Glutamatergic neuron (in vitro differentiated cells): ENCODE results near the gene ACTR8. TPM values are rescaled to one million over a fixed set of nuclear protein-coding genes. Genes with fewer than 3 reads are reported as not detected.

Experiments
- DNase-seq: peaks from one replicate; pipeline ENCODE4 v3.0.0; 2022
- H3K27ac Mint-ChIP-seq: one replicate; pipeline ENCODE4 v1.8.0; 2020; ENCODE audit warnings: mild to moderate bottlenecking, mixed read lengths, inconsistent platforms; ENCODE audit not compliant: unreplicated experiment
- H3K27me3 Mint-ChIP-seq: one replicate; pipeline ENCODE4 v1.8.0; 2020; ENCODE audit warnings: mild to moderate bottlenecking, moderate library complexity, mixed read lengths, inconsistent platforms; ENCODE audit not compliant: unreplicated experiment
- H3K36me3 Mint-ChIP-seq: one replicate; pipeline ENCODE4 v1.8.0; 2020; ENCODE audit warnings: mild to moderate bottlenecking, mixed read lengths, inconsistent platforms; ENCODE audit not compliant: unreplicated experiment
- H3K4me1 Mint-ChIP-seq: one replicate; pipeline ENCODE4 v1.8.0; 2020; ENCODE audit warnings: mild to moderate bottlenecking, low read depth, mixed read lengths, inconsistent platforms; ENCODE audit not compliant: unreplicated experiment
- H3K4me3 Mint-ChIP-seq: one replicate; pipeline ENCODE4 v1.8.0; 2020; ENCODE audit warnings: mild to moderate bottlenecking, mixed read lengths, inconsistent platforms; ENCODE audit not compliant: unreplicated experiment
- H3K9me3 Mint-ChIP-seq: one replicate; pipeline ENCODE4 v1.8.0; 2020; ENCODE audit warnings: mild to moderate bottlenecking, moderate library complexity, mixed read lengths, inconsistent platforms; ENCODE audit not compliant: unreplicated experiment
- CTCF ChIP-seq: fragments of 200-600 bp; sonication (generic); IDR thresholded peaks from one replicate; pipeline ENCODE4 v1.5.0; 2021; ENCODE audit not compliant: partially characterized antibody, unreplicated experiment
- total RNA-seq: library from RNA; stranded (reverse); fragmentation: NEBNext Ultra II Directional; extraction: Animal tissue kit (Norgen Biotek cat#: 25700); gene quantifications from one replicate; pipeline ENCODE4 v1.2.1, GENCODE V29; 2021; ENCODE audit not compliant: unreplicated experiment

Gene ACTR8
- total RNA-seq, 1 donor from 2014 or later, result 59.4 TPM

- no peaks in the 10 kb centered on the region for H3K9me3 Mint-ChIP-seq
- H3K27ac Mint-ChIP-seq, result no peak overlapping the region
- H3K4me3 Mint-ChIP-seq, result no peak overlapping the region
- TF ChIP-seq CTCF, result no peak
- DNase-seq, result no peak
- H3K27me3 Mint-ChIP-seq, result no peaks in the 10 kb centered on the region
- H3K4me1 Mint-ChIP-seq, result peaks cover 3% of the 10 kb centered on the region
- H3K36me3 Mint-ChIP-seq, result no peaks in the 10 kb centered on the region
Measured at GRCh38 chr3:53836084-53836872, 45.7 kb downstream of the ACTR8 start.

- Mint-ChIP-seq H3K27me3 (no peaks in the 10 kb centered on the region), H3K4me1 (peaks cover 3% of the 10 kb centered on the region), H3K4me3 (no peak overlapping the region), H3K36me3 (no peaks in the 10 kb centered on the region), H3K9me3 (no peaks in the 10 kb centered on the region), H3K27ac (no peak overlapping the region)
- no peak for DNase-seq
- no peak for TF ChIP-seq CTCF
Measured at GRCh38 chr3:53835257-53835656, 46.7 kb downstream of the ACTR8 start.

GRCh38 chr3:53834429-53835095 is 47.4 kb downstream of the ACTR8 start:
- Mint-ChIP-seq H3K36me3 (no peaks in the 10 kb centered on the region), H3K4me3 (no peak overlapping the region), H3K27me3 (no peaks in the 10 kb centered on the region), H3K27ac (no peak overlapping the region), H3K9me3 (no peaks in the 10 kb centered on the region), H3K4me1 (peaks cover 3% of the 10 kb centered on the region)
- DNase-seq, result no peak
- TF ChIP-seq CTCF, result no peak

- Mint-ChIP-seq H3K27ac (no peak overlapping the region), H3K4me1 (peaks cover 3% of the 10 kb centered on the region), H3K36me3 (no peaks in the 10 kb centered on the region), H3K27me3 (no peaks in the 10 kb centered on the region), H3K4me3 (no peak overlapping the region), H3K9me3 (no peaks in the 10 kb centered on the region)
- DNase-seq, result no peak
- no peak for TF ChIP-seq CTCF
Measured at GRCh38 chr3:53833700-53834099, 48.3 kb downstream of the ACTR8 start.

- no peak for DNase-seq
- Mint-ChIP-seq H3K27me3 (no peaks in the 10 kb centered on the region), H3K9me3 (no peaks in the 10 kb centered on the region), H3K4me3 (no peak overlapping the region), H3K36me3 (no peaks in the 10 kb centered on the region), H3K4me1 (peaks cover 3% of the 10 kb centered on the region), H3K27ac (no peak overlapping the region)
- TF ChIP-seq CTCF, result no peak
Measured at GRCh38 chr3:53833053-53833645, 48.8 kb downstream of the ACTR8 start.
